HL-60 (cell line): ENCODE results near the gene ALOX12B.

Experiments used
- DNase-seq, 2 experiments: peaks; one replicate each; pipeline ENCODE4 v3.0.0-alpha.2; 2010 to 2020; ENCODE audit warnings: low read depth in 1 of 2, low spot score in 1 of 2
- H3K27ac ChIP-seq: fragments of 250-450 bp; sonication (Bioruptor Pico); replicated peaks from 2 replicates; pipeline ENCODE4 v1.5.1; 2020; ENCODE audit warnings: mild to moderate bottlenecking, moderate library complexity
- H3K27me3 ChIP-seq: fragments of 250-450 bp; sonication (Bioruptor Pico); 2 replicates; pipeline ENCODE4 v1.5.1; 2021; ENCODE audit warnings: mild to moderate bottlenecking, moderate library complexity; ENCODE audit not compliant: insufficient read depth, poor library complexity, severe bottlenecking
- H3K4me3 ChIP-seq: replicated peaks from 2 replicates; pipeline ENCODE4 v1.5.1; 2011; ENCODE audit warnings: mild to moderate bottlenecking, control low read depth, low read length; ENCODE audit not compliant: insufficient read depth
- GABPA ChIP-seq: IDR thresholded peaks from 2 replicates; pipeline ENCODE4 v1.6.1; 2012; ENCODE audit warnings: low read depth
- POLR2AphosphoS5 ChIP-seq: IDR thresholded peaks from 2 replicates; pipeline ENCODE4 v1.6.1; 2012; ENCODE audit warnings: low read depth
- SPI1 ChIP-seq: IDR thresholded peaks from 2 replicates; pipeline ENCODE4 v1.6.1; 2012; ENCODE audit warnings: low read depth, mild to moderate bottlenecking, borderline replicate concordance
- TF ChIP-seq, protein P1 (sequence below): IDR thresholded peaks from 2 replicates; pipeline ENCODE4 v1.6.1; 2012; ENCODE audit warnings: low read depth; ENCODE audit not compliant: insufficient replicate concordance
- TF ChIP-seq, protein P2 (sequence below): IDR thresholded peaks from one replicate; pipeline ENCODE4 v1.5.1; 2011; ENCODE audit warnings: low read length, control low read depth, inconsistent platforms; ENCODE audit not compliant: insufficient read depth

The ALOX12B gene

DNA sequence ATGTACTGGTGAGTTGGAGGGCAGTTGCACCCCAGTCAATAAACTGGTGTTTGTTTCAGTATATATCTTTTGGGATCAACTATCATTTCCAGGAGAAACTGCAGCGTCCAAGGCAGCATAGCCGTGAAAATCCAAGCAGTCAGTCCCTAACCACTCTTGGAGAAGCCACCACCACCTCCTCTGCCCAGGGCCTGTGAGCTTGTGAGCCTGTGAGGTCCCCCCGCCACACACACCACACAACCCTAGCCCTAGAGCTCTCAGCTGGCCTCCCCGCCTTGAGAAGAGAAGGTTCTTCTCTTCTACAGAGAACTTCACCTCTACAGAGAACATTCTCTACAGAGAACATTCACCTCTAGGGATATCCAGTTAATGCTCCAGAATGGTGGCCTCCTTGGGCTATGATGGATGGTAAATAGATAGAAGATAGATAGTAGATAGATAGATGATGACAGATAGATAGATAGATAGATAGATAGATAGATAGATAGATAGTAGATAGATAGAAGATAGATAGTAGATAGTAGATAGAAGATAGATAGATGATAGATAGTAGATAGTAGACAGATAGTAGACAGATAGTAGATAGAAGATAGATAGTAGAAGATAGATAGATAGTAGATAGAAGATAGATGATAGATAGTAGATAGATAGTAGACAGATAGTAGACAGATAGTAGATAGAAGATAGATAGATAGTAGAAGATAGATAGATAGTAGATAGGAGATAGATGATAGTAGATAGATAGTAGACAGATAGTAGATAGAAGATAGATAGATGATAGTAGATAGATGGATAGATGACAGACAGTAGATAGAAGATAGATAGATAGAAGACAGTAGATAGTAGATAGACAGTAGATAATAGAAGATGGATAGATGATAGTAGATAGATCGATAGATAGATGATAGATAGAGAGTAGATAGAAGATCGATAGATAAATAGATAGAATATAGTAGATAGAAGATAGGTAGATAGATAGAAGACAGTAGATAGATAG lies 35.0 kb downstream of the ALOX12B start:
- Histone ChIP-seq H3K27ac (no peak overlapping the region), H3K27me3 (no peaks in the 10 kb centered on the region), H3K4me3 (no peak overlapping the region)
- TF ChIP-seq, protein P1, sequence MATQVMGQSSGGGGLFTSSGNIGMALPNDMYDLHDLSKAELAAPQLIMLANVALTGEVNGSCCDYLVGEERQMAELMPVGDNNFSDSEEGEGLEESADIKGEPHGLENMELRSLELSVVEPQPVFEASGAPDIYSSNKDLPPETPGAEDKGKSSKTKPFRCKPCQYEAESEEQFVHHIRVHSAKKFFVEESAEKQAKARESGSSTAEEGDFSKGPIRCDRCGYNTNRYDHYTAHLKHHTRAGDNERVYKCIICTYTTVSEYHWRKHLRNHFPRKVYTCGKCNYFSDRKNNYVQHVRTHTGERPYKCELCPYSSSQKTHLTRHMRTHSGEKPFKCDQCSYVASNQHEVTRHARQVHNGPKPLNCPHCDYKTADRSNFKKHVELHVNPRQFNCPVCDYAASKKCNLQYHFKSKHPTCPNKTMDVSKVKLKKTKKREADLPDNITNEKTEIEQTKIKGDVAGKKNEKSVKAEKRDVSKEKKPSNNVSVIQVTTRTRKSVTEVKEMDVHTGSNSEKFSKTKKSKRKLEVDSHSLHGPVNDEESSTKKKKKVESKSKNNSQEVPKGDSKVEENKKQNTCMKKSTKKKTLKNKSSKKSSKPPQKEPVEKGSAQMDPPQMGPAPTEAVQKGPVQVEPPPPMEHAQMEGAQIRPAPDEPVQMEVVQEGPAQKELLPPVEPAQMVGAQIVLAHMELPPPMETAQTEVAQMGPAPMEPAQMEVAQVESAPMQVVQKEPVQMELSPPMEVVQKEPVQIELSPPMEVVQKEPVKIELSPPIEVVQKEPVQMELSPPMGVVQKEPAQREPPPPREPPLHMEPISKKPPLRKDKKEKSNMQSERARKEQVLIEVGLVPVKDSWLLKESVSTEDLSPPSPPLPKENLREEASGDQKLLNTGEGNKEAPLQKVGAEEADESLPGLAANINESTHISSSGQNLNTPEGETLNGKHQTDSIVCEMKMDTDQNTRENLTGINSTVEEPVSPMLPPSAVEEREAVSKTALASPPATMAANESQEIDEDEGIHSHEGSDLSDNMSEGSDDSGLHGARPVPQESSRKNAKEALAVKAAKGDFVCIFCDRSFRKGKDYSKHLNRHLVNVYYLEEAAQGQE: no peak
- TF ChIP-seq POLR2AphosphoS5 (no peak), GABPA (no peak), SPI1 (no peak)
- TF ChIP-seq, protein P2, sequence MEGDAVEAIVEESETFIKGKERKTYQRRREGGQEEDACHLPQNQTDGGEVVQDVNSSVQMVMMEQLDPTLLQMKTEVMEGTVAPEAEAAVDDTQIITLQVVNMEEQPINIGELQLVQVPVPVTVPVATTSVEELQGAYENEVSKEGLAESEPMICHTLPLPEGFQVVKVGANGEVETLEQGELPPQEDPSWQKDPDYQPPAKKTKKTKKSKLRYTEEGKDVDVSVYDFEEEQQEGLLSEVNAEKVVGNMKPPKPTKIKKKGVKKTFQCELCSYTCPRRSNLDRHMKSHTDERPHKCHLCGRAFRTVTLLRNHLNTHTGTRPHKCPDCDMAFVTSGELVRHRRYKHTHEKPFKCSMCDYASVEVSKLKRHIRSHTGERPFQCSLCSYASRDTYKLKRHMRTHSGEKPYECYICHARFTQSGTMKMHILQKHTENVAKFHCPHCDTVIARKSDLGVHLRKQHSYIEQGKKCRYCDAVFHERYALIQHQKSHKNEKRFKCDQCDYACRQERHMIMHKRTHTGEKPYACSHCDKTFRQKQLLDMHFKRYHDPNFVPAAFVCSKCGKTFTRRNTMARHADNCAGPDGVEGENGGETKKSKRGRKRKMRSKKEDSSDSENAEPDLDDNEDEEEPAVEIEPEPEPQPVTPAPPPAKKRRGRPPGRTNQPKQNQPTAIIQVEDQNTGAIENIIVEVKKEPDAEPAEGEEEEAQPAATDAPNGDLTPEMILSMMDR: no peak
- DNase-seq: no peak

DNA sequence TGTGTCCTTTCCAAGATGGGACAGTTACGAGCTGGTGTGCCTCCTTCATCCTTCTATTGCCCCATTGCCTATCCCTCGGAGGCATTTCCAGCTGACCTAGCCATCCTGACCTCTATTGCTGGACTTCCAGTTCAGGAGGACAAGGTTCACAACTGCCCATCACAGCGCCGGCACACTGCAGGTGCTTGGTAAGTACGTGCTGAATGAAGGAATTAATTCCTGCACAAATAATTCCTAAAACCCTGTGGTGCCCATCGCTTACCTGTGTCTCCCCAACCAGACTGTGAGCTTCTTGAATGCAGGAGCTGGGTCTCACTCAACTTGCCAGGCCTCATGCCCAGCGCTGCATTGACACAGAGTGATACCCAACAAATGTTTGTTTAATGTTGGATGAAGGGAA lies 35.7 kb downstream of the ALOX12B start:
- no peak for DNase-seq
- H3K27ac ChIP-seq: no peak overlapping the region
- TF ChIP-seq GABPA (no peak), POLR2AphosphoS5 (no peak), SPI1 (no peak)
- TF ChIP-seq, protein P1: no peak
- TF ChIP-seq, protein P2: no peak
- no peaks in the 10 kb centered on the region for H3K27me3 ChIP-seq
- no peak overlapping the region for H3K4me3 ChIP-seq

DNA sequence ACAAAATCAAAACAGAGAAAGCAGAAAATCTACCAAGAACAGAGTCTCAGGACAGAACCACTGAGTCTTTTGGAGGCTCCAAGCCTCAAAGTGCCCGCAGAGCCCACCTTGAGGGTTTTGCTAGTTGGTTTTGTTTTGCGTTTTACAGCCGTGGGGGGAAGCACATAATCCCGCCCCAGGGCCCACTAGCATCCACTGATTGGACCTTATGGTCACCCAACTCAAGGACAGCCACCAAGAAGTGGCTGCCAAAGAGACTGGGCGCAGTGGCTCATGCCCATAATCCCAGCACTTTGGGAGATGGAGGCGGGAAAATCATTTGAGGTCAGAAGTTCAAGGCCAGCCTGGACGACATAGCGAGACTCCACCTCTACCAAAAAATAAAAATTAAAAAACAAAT lies 38.8 kb downstream of the ALOX12B start:
- no peak for DNase-seq
- no peak overlapping the region for H3K27ac ChIP-seq
- no peak overlapping the region for H3K4me3 ChIP-seq
- H3K27me3 ChIP-seq: no peaks in the 10 kb centered on the region
- TF ChIP-seq, protein P2: no peak
- TF ChIP-seq, protein P1: no peak
- TF ChIP-seq POLR2AphosphoS5 (no peak), SPI1 (no peak), GABPA (no peak)
